ENCODE data around the gene SERPINA1. TPM values are rescaled to one million over a fixed set of nuclear protein-coding genes. Genes with fewer than 3 reads are reported as not detected.
"Not testable (repeated sequence)": the region's sequence is repeated elsewhere in the genome, so short reads cannot be mapped to it uniquely, and the experiment has no call there.

SERPINA1 gene
- total RNA-seq, 1 donor from 2014 or later: not detected

GRCh38 chr14:94346065-94346786 is 42.2 kb downstream of the SERPINA1 start:
- not testable (repeated sequence) for DNase-seq (ENCODE audit: low read depth in 2 of 2)

GRCh38 chr14:94345344-94346064 is 42.9 kb downstream of the SERPINA1 start:
- DNase-seq (ENCODE audit: low read depth in 2 of 2): peak in 1 of 2 donors; percentile 46

GRCh38 chr14:94344389-94344788 is 44.0 kb downstream of the SERPINA1 start:
- no peak for DNase-seq (ENCODE audit: low read depth in 2 of 2)

GRCh38 chr14:94343238-94344005 is 45.0 kb downstream of the SERPINA1 start:
- DNase-seq (ENCODE audit: low read depth in 2 of 2): no peak

- peak; percentile 19 to 85 for DNase-seq (ENCODE audit: low read depth in 2 of 2)
These were observed 46.0 kb downstream of the SERPINA1 start for GRCh38 chr14:94342334-94342934.

GRCh38 chr14:94341656-94342333 is 46.6 kb downstream of the SERPINA1 start:
- DNase-seq (ENCODE audit: low read depth in 2 of 2): no peak

- no peak for DNase-seq (ENCODE audit: low read depth in 2 of 2)
These were observed 47.9 kb downstream of the SERPINA1 start for GRCh38 chr14:94340533-94340932.

GRCh38 chr14:94338023-94338422 is 50.4 kb downstream of the SERPINA1 start:
- DNase-seq (ENCODE audit: low read depth in 2 of 2): no peak

GRCh38 chr14:94337274-94337673 is 51.1 kb downstream of the SERPINA1 start:
- DNase-seq (ENCODE audit: low read depth in 2 of 2): no peak

GRCh38 chr14:94334872-94335271 is 53.5 kb downstream of the SERPINA1 start:
- no peak for DNase-seq (ENCODE audit: low read depth in 2 of 2)

- DNase-seq (ENCODE audit: low read depth in 2 of 2): no peak
These were observed 55.8 kb downstream of the SERPINA1 start for GRCh38 chr14:94332587-94332986.

- no peak for DNase-seq (ENCODE audit: low read depth in 2 of 2)
These were observed 56.3 kb downstream of the SERPINA1 start for GRCh38 chr14:94332063-94332583.

- no peak for DNase-seq (ENCODE audit: low read depth in 2 of 2)
These were observed 56.9 kb downstream of the SERPINA1 start for GRCh38 chr14:94331462-94331861.

GRCh38 chr14:94330857-94331256 is 57.5 kb downstream of the SERPINA1 start:
- no peak for DNase-seq (ENCODE audit: low read depth in 2 of 2)

GRCh38 chr14:94330432-94330831 is 58.0 kb downstream of the SERPINA1 start:
- DNase-seq (ENCODE audit: low read depth in 2 of 2): no peak

GRCh38 chr14:94329857-94330256 is 58.5 kb downstream of the SERPINA1 start:
- DNase-seq (ENCODE audit: low read depth in 2 of 2): no peak

- no peak for DNase-seq (ENCODE audit: low read depth in 2 of 2)
These were observed 60.2 kb downstream of the SERPINA1 start for GRCh38 chr14:94328196-94328595.

Data from lung microvascular endothelial cell (primary cell).